ENCODE data around the gene RNASE11. TPM values are rescaled to one million over a fixed set of nuclear protein-coding genes. Genes with fewer than 3 reads are reported as not detected.
A peak's percentile ranks its signal among the peaks of the same experiment; 100 is the strongest.
"Not testable (repeated sequence)": the region's sequence is repeated elsewhere in the genome, so short reads cannot be mapped to it uniquely, and the experiment has no call there.

RNASE11 gene
- polyA plus RNA-seq, 4 donors = not detected

GRCh38 chr14:20614038-20614840 lies 26.4 kb upstream of the RNASE11 start:
- DNase-seq (ENCODE audit: low read depth in 4 of 4, low spot score in 2 of 4) = no peak

- peak; percentile 87 to 97 (median 89) for DNase-seq (ENCODE audit: low read depth in 4 of 4, low spot score in 2 of 4)
These were observed 25.6 kb upstream of the RNASE11 start for GRCh38 chr14:20613094-20614037.

GRCh38 chr14:20612403-20612802 lies 24.6 kb upstream of the RNASE11 start:
- DNase-seq (ENCODE audit: low read depth in 4 of 4, low spot score in 2 of 4) = no peak

GRCh38 chr14:20611277-20611676 lies 23.5 kb upstream of the RNASE11 start:
- DNase-seq (ENCODE audit: low read depth in 4 of 4, low spot score in 2 of 4) = no peak

- no peak for DNase-seq (ENCODE audit: low read depth in 4 of 4, low spot score in 2 of 4)
These were observed 22.4 kb upstream of the RNASE11 start for GRCh38 chr14:20610002-20610765.

GRCh38 chr14:20609215-20610001 lies 21.6 kb upstream of the RNASE11 start:
- DNase-seq (ENCODE audit: low read depth in 4 of 4, low spot score in 2 of 4) = no peak

- no peak for DNase-seq (ENCODE audit: low read depth in 4 of 4, low spot score in 2 of 4)
These were observed 20.7 kb upstream of the RNASE11 start for GRCh38 chr14:20608383-20609110.

GRCh38 chr14:20607617-20608016 lies 19.8 kb upstream of the RNASE11 start:
- DNase-seq (ENCODE audit: low read depth in 4 of 4, low spot score in 2 of 4) = no peak

- no peak for DNase-seq (ENCODE audit: low read depth in 4 of 4, low spot score in 2 of 4)
These were observed 19.1 kb upstream of the RNASE11 start for GRCh38 chr14:20606902-20607242.

- DNase-seq (ENCODE audit: low read depth in 4 of 4, low spot score in 2 of 4) = no peak
These were observed 18.5 kb upstream of the RNASE11 start for GRCh38 chr14:20606190-20606901.

GRCh38 chr14:20603813-20604690 lies 16.3 kb upstream of the RNASE11 start:
- no peak for DNase-seq (ENCODE audit: low read depth in 4 of 4, low spot score in 2 of 4)

GRCh38 chr14:20602583-20602982 lies 14.8 kb upstream of the RNASE11 start:
- no peak for DNase-seq (ENCODE audit: low read depth in 4 of 4, low spot score in 2 of 4)

- no peak for DNase-seq (ENCODE audit: low read depth in 4 of 4, low spot score in 2 of 4)
These were observed 13.7 kb upstream of the RNASE11 start for GRCh38 chr14:20601522-20601921.

GRCh38 chr14:20597108-20597507 lies 9.3 kb upstream of the RNASE11 start:
- DNase-seq (ENCODE audit: low read depth in 4 of 4, low spot score in 2 of 4) = no peak

- DNase-seq (ENCODE audit: low read depth in 4 of 4, low spot score in 2 of 4) = not testable (repeated sequence)
These were observed 7.9 kb upstream of the RNASE11 start for GRCh38 chr14:20595726-20596125.

GRCh38 chr14:20592574-20592973 lies 4.8 kb upstream of the RNASE11 start:
- no peak for DNase-seq (ENCODE audit: low read depth in 4 of 4, low spot score in 2 of 4)

- no peak for DNase-seq (ENCODE audit: low read depth in 4 of 4, low spot score in 2 of 4)
These were observed 3.4 kb upstream of the RNASE11 start, which contains the start of gene RNASE12 for GRCh38 chr14:20591235-20591634. TSS of gene RNASE12 (minus strand) at chr14:20591376. CDS start at chr14:20590723, 653 bp downstream.

- no peak for DNase-seq (ENCODE audit: low read depth in 4 of 4, low spot score in 2 of 4)
These were observed 3.9 kb downstream of the RNASE11 start for GRCh38 chr14:20583908-20584307.

All from left renal cortex interstitium (tissue), 4 donors.